HL-60 (cell line): ENCODE results near the gene NDRG4.

Source experiments
- GABPA ChIP-seq: IDR thresholded peaks from 2 replicates; pipeline ENCODE4 v1.6.1; 2012; ENCODE audit warnings: low read depth
- POLR2AphosphoS5 ChIP-seq: IDR thresholded peaks from 2 replicates; pipeline ENCODE4 v1.6.1; 2012; ENCODE audit warnings: low read depth
- SPI1 ChIP-seq: IDR thresholded peaks from 2 replicates; pipeline ENCODE4 v1.6.1; 2012; ENCODE audit warnings: low read depth, mild to moderate bottlenecking, borderline replicate concordance
- TF ChIP-seq, protein P1 (sequence below): IDR thresholded peaks from one replicate; pipeline ENCODE4 v1.5.1; 2011; ENCODE audit warnings: low read length, control low read depth, inconsistent platforms; ENCODE audit not compliant: insufficient read depth
- TF ChIP-seq, protein P2 (sequence below): IDR thresholded peaks from 2 replicates; pipeline ENCODE4 v1.6.1; 2012; ENCODE audit warnings: low read depth; ENCODE audit not compliant: insufficient replicate concordance

DNA sequence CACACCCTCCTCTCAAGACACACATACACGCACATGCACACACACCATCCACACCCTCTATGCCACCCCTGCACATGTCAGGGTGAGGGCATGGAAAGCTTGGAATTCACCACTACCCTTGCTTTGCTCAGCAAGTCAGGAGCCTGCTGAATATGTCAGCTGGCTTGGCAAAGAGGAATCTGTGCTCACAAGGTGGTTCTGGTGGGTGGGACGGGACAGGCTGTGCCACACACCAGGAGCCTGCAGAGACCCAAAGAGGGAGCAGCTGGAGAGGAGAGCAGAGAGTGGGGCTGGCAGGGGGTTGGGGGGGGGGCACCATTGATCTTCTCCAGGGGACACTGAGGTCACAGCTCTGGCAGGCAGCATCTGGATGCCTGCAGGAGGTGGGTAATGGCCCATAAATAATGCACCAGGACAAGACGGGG, 48.7 kb upstream of the NDRG4 start:
- TF ChIP-seq POLR2AphosphoS5: no peak
- TF ChIP-seq, protein P1, sequence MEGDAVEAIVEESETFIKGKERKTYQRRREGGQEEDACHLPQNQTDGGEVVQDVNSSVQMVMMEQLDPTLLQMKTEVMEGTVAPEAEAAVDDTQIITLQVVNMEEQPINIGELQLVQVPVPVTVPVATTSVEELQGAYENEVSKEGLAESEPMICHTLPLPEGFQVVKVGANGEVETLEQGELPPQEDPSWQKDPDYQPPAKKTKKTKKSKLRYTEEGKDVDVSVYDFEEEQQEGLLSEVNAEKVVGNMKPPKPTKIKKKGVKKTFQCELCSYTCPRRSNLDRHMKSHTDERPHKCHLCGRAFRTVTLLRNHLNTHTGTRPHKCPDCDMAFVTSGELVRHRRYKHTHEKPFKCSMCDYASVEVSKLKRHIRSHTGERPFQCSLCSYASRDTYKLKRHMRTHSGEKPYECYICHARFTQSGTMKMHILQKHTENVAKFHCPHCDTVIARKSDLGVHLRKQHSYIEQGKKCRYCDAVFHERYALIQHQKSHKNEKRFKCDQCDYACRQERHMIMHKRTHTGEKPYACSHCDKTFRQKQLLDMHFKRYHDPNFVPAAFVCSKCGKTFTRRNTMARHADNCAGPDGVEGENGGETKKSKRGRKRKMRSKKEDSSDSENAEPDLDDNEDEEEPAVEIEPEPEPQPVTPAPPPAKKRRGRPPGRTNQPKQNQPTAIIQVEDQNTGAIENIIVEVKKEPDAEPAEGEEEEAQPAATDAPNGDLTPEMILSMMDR: no peak
- no peak for TF ChIP-seq GABPA
- TF ChIP-seq SPI1: no peak
- TF ChIP-seq, protein P2, sequence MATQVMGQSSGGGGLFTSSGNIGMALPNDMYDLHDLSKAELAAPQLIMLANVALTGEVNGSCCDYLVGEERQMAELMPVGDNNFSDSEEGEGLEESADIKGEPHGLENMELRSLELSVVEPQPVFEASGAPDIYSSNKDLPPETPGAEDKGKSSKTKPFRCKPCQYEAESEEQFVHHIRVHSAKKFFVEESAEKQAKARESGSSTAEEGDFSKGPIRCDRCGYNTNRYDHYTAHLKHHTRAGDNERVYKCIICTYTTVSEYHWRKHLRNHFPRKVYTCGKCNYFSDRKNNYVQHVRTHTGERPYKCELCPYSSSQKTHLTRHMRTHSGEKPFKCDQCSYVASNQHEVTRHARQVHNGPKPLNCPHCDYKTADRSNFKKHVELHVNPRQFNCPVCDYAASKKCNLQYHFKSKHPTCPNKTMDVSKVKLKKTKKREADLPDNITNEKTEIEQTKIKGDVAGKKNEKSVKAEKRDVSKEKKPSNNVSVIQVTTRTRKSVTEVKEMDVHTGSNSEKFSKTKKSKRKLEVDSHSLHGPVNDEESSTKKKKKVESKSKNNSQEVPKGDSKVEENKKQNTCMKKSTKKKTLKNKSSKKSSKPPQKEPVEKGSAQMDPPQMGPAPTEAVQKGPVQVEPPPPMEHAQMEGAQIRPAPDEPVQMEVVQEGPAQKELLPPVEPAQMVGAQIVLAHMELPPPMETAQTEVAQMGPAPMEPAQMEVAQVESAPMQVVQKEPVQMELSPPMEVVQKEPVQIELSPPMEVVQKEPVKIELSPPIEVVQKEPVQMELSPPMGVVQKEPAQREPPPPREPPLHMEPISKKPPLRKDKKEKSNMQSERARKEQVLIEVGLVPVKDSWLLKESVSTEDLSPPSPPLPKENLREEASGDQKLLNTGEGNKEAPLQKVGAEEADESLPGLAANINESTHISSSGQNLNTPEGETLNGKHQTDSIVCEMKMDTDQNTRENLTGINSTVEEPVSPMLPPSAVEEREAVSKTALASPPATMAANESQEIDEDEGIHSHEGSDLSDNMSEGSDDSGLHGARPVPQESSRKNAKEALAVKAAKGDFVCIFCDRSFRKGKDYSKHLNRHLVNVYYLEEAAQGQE: no peak
